ENCODE measurements around the gene NAALADL1. TPM values are rescaled to one million over a fixed set of nuclear protein-coding genes. Genes with fewer than 3 reads are reported as not detected.

The NAALADL1 gene
- total and polyA plus RNA-seq, 7 donors = 0.98 to 4.8 (median 1.6) TPM

GRCh38 chr11:65058012-65058411 lies 341 bp downstream of the NAALADL1 start:
- ATAC-seq = no peak
- no peak overlapping the region for H3K27ac ChIP-seq
- no peaks in the 10 kb centered on the region for H3K36me3 ChIP-seq (ENCODE audit: insufficient read depth in 1 of 2, low read depth in 1 of 2)
- 55 to 60% (median 59%) methylated on average over 13 of the region's 13 CpGs for WGBS, 3 donors
- H3K4me3 ChIP-seq = no peak overlapping the region
- H3K9me3 ChIP-seq = no peaks in the 10 kb centered on the region
- no peak for TF ChIP-seq CTCF (IDR thresholded peaks at IDR 0.05)
- intact Hi-C loops (cut with DNase I) = no loop called here
- H3K27me3 ChIP-seq (ENCODE audit: insufficient read depth in 3 of 3, low read length in 2 of 3) = peaks cover 0 to 2% (median 0%) of the 10 kb centered on the region in 3 donors
- DNase-seq = no peak
- no peaks in the 10 kb centered on the region for H3K4me1 ChIP-seq

DNA sequence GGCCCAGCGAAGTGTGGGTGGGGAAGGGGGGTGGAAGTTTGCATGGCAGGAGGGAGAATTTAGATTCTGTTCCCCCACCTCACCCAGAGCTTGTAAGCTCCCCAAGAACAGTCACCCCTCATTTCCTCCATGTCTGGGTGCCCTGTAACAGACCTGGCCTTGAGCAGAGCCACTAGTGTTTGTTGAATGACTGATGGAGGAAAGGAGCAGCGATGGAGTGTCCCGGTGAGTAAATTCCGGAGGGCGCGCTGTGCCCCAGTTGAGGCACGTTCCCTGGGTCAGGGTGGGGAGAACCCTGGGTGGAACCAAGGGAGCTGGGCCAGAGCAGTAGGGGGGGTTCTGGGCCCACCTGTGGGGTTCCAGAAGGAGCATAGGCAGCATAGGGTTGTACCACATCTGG lies 827 bp downstream of the NAALADL1 start:
- no peak for TF ChIP-seq CTCF (IDR thresholded peaks at IDR 0.05)
- H3K27ac ChIP-seq = no peak overlapping the region
- no peaks in the 10 kb centered on the region for H3K4me1 ChIP-seq
- H3K36me3 ChIP-seq (ENCODE audit: insufficient read depth in 1 of 2, low read depth in 1 of 2) = no peaks in the 10 kb centered on the region
- ATAC-seq (no peak), DNase-seq (no peak)
- H3K9me3 ChIP-seq = no peaks in the 10 kb centered on the region
- 82 to 90% (median 89%) methylated on average over 7 of the region's 7 CpGs for WGBS, 3 donors
- H3K27me3 ChIP-seq (ENCODE audit: insufficient read depth in 3 of 3, low read length in 2 of 3) = peaks cover 0 to 2% (median 0%) of the 10 kb centered on the region in 3 donors
- H3K4me3 ChIP-seq = no peak overlapping the region
- intact Hi-C loops (cut with DNase I) = no loop called here

DNA sequence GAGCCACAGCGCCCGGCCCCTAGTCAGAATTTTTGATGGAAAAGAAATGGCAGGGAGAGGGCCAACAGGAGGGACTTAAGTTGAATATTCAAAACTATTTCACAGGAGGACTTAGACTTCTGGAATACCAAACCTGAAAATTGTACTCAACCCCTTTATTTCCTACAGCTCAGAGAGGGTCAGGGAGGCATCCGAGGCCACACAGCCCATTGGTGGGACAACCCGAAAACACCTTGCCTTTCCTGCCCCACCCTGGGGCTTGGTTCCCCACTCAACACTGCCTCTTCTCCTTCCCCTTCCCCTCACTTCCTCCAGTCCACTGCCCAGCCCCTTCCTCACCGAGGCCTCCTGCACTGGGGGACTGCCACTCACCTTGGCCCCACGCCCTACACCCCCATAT lies 1.4 kb downstream of the NAALADL1 start:
- no peak overlapping the region for H3K27ac ChIP-seq
- H3K4me3 ChIP-seq = no peak overlapping the region
- H3K36me3 ChIP-seq (ENCODE audit: insufficient read depth in 1 of 2, low read depth in 1 of 2) = no peaks in the 10 kb centered on the region
- peaks cover 0 to 2% (median 0%) of the 10 kb centered on the region in 3 donors for H3K27me3 ChIP-seq (ENCODE audit: insufficient read depth in 3 of 3, low read length in 2 of 3)
- H3K9me3 ChIP-seq = no peaks in the 10 kb centered on the region
- intact Hi-C loops (cut with DNase I) = no loop called here
- no peak for TF ChIP-seq CTCF (IDR thresholded peaks at IDR 0.05)
- no peak for DNase-seq
- 87 to 91% (median 88%) methylated on average over 6 of the region's 6 CpGs for WGBS, 3 donors
- no peaks in the 10 kb centered on the region for H3K4me1 ChIP-seq
- ATAC-seq = no peak

DNA sequence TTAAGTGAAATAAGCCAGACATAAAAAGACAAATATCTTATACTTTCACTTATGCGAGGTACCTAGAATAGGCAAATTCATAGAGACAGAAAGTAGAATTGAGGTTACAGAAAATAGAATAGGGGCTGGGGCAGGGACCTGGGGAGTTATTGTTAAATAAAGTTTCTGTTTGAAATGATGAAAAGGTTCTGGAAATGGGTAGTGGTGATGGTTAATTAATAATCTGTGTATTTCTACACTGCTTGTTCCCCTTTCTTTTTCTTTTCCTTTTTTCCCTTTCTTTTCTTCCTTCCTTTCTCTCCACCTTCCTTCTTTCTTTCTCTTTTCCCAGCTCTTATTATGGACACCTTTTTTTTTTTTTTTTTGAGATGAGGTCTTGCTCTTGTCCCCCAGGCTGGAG lies 2.8 kb downstream of the NAALADL1 start:
- 86 to 95% (median 88%) methylated on average over 1 of the region's 1 CpG for WGBS, 3 donors
- DNase-seq = no peak
- no peaks in the 10 kb centered on the region for H3K9me3 ChIP-seq
- no peak for ATAC-seq
- peaks cover 0 to 2% (median 0%) of the 10 kb centered on the region in 3 donors for H3K27me3 ChIP-seq (ENCODE audit: insufficient read depth in 3 of 3, low read length in 2 of 3)
- H3K4me1 ChIP-seq = no peaks in the 10 kb centered on the region
- intact Hi-C loops (cut with DNase I) = no loop called here
- no peak overlapping the region for H3K4me3 ChIP-seq
- no peak overlapping the region for H3K27ac ChIP-seq
- TF ChIP-seq CTCF (IDR thresholded peaks at IDR 0.05) = no peak
- no peaks in the 10 kb centered on the region for H3K36me3 ChIP-seq (ENCODE audit: insufficient read depth in 1 of 2, low read depth in 1 of 2)

DNA sequence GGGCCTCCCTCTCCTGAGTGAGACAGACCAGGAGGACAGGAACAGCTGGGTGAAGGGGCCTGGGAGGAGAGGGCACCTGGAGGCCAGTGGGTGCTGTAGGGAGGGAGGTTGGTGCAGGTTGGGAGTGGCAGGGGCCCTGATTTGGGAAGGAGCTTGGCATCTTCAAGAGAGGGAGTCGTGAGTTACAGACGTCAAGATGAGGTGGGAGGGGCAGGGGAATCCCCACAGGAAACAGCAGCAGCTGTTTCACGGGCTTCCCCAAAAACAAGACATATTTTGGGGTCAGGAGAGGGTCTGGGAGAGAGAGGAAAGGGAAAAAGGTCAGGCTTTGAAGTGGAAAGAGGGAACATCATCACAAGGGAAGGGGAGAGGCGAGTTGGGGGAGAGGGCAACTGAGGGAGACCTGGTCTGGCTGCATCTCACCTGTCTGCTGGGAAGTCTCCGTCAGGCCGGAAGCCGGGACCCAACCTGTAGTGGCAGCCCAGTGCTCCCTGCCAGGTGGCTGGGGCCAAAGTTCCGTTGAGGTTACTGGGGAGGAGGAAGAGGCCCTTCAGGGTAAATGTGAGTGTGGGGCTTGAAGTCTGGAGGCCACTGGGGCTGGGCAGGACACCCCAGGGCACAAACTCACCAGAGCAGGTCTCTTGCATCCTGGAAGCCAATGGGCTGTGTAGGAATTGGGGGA lies 4.4 kb downstream of the NAALADL1 start:
- Histone ChIP-seq H3K27ac (no peak overlapping the region), H3K4me3 (no peak overlapping the region), H3K36me3 (ENCODE audit: insufficient read depth in 1 of 2, low read depth in 1 of 2) (no peaks in the 10 kb centered on the region), H3K9me3 (no peaks in the 10 kb centered on the region), H3K4me1 (no peaks in the 10 kb centered on the region), H3K27me3 (ENCODE audit: insufficient read depth in 3 of 3, low read length in 2 of 3) (peaks cover 0 to 2% (median 0%) of the 10 kb centered on the region in 3 donors)
- DNase-seq = no peak
- WGBS, 3 donors = 43 to 46% (median 46%) methylated on average over 8 of the region's 8 CpGs
- intact Hi-C loops (cut with DNase I) = loop anchor here in 1 of 2 donors (1.0 kb wide), 1 partner anchor 22 kb away; no protein-coding TSS in a partner anchor
- ATAC-seq = no peak
- TF ChIP-seq CTCF (IDR thresholded peaks at IDR 0.05) = no peak
